ENCODE results near the gene NELFB.

DNA sequence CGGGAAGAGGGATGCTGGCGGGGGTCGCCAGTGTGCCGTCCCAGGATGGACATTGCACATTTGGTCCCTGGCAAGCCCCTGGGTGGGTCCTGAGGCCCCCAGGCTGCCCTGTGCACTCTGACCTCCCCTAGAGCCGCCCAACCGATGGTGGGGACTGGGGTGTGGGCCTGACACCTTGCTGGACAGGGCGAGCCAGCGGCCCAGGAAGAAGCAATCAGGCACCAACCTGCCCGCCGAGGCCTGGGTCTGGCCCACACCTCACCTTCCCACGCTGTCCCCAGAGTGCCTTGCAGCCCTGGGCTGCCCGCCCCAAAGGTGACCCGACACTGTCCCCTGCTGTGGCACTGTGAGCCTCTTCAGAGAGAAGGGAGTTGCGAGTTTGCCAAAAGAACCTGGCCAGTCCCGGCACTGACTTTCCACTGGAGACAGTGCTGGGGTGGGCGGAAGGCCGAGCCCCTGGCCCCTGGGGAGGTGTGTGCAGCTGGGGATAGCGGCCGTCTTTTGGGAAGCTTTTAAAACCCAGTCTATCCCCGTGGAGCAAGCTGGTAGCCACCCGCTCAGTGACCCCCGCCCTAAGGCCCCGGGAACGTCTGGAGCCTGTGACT is 58.9 kb downstream of the NELFB start:
- TF ChIP-seq, protein P1, sequence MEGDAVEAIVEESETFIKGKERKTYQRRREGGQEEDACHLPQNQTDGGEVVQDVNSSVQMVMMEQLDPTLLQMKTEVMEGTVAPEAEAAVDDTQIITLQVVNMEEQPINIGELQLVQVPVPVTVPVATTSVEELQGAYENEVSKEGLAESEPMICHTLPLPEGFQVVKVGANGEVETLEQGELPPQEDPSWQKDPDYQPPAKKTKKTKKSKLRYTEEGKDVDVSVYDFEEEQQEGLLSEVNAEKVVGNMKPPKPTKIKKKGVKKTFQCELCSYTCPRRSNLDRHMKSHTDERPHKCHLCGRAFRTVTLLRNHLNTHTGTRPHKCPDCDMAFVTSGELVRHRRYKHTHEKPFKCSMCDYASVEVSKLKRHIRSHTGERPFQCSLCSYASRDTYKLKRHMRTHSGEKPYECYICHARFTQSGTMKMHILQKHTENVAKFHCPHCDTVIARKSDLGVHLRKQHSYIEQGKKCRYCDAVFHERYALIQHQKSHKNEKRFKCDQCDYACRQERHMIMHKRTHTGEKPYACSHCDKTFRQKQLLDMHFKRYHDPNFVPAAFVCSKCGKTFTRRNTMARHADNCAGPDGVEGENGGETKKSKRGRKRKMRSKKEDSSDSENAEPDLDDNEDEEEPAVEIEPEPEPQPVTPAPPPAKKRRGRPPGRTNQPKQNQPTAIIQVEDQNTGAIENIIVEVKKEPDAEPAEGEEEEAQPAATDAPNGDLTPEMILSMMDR (IDR thresholded peaks at IDR 0.05; ENCODE audit: low read depth, low read length): no peak
- no peak for TF ChIP-seq POLR2A (IDR thresholded peaks at IDR 0.05; ENCODE audit: extremely low read depth, insufficient read length)
